ENCODE results near the gene STRA6.

Gene STRA6

DNA sequence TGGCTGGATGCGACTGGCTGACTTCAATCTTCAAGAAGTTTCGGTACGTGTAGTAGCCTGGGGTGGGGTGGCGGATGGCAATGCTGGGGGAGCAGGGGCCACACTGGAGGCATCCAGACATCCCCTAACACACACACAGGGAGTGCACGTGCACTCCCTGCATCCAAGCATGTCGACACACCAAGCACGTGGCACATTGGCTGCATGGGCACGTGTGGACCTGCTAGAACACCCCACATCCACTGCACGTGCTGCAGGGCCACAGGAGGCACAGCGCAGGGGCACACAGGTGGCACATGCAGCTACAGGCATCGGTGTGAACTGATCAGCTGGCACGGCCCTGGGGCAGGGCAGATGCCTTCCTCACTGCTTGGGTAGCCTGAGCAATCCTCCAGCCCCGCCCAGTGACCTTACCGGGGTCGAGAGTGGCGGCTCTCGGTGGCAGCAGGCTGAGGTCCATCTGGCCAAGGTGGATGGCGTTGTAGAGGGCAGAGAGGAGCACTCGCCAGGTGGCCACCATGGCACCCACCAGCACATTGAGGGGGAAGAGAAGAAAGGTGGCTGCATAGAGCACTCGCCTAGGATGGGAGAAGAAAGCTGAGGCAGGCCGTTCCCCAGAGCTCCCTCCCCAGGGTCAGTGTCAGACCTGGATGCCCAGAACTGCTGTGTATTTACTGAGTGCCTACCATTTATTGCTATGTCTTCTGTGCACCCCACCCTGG lies 21.5 kb downstream of the STRA6 start:
- no peak for DNase-seq (ENCODE audit: low read depth in 2 of 2)

DNA sequence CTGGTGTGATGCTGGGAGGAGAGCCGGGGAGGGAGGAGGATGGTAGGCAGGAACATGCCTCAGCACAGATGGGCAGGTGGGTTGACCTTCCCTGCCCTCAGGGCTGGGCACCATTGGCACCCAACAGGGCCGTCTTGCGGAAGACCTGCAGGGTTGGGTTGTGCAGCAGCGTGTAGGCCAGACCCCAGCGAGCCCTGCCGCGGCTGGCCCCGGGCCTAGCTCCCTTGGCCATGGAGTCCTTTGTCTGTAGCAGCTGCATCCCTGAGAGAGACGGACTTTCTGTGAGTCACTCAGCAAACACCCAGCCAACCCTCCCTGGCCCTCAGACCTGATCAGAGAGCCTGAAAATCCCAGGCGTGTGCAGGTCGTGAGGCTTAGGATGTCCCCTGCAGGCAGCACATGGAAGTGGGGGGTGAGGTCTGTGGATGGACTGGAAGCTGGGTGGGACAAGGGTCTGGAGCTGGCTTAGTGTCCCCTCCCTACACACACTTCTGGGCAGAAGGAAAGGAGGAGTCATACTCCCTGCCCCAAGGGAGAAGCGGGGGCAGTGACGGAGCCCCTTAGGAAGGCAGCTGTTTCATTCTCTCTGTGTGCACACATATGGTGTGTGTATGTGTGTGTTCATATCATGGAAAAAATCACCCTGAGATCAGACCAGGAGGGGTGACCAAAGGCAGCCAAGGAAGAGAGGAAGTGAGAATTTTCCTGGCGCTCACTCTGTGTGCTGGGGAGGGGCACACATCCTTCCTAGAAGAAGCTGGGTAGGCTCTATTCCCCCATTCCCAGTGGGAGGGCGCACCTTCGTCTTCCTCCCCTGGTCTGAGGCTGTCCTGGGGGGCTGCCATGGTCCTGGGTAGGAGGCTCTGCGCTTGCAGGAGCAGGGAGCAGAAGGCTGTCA lies 22.4 kb downstream of the STRA6 start:
- no peak for DNase-seq (ENCODE audit: low read depth in 2 of 2)

DNA sequence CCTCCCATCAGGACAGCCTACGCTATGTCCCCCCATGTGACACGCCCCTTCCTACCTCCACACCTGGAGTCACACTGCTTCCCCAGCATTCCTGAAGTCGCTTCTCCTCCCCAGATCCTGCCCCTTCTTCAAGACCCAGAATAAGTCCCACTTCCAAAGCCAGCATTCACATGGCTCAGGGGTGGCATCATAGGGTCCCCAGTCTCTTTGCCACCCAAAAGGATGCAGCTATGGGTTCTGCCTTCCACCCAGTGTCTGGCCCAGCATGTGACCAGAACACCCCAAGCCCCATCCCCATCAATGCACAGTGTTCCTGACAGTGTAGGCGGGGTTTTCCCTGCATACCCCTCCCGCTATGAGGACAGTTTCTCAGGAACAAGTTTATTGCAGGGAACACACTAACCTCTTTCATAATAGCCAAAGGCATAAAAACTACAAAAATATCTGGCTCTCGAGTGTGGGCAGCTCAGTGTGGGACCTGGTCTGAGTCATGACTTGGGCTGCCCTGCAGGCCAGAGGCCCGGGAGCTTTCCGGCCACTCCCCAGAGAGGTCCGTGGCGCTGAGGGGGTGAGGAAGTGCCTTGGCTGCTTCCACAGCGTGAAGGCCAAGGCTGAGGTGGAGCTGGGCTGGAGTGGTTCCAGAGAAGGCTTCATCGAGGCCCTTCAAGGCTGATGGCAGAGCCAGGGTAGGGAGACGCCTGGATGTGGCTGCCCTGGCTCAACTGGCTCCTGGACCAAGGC lies 23.3 kb downstream of the STRA6 start:
- DNase-seq (ENCODE audit: low read depth in 2 of 2) = no peak

DNA sequence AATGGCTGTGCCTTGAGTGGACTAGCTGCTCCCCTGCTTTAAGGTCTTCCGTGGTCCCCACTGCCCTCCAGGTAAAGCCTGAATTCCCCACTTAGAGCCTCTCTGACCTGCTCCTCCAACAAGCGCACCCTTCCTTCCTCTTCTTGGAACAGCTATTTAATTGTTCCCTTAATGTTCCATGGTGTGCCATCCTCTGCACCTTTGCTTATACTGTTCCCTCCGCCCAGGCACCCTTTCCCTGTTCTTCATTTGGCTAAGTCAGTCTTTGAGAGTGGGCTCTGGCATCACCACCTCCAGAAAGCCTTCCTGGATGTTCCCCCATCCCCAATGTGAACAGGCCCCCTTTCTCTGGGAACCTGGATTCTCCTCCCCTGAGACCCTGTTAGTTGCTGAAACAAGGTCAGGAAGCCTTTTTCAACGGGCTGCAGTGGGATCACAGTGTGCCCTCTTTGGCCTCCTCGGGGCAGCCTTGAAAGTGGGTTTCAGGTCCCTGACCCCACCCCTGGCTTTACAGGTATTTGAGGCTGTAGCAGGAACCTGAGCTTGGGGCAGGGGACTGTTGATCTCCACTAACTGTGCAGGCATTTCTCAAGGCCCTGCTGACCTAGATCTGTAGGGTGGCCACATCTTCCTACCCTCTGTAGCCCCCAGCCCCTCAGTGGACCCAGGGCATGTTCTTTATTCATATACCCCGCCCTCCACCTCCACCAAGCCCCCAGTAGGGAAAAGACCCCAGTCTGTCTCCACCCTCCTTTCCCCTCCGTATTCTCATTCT lies 24.1 kb downstream of the STRA6 start:
- DNase-seq (ENCODE audit: low read depth in 2 of 2) = no peak

DNA sequence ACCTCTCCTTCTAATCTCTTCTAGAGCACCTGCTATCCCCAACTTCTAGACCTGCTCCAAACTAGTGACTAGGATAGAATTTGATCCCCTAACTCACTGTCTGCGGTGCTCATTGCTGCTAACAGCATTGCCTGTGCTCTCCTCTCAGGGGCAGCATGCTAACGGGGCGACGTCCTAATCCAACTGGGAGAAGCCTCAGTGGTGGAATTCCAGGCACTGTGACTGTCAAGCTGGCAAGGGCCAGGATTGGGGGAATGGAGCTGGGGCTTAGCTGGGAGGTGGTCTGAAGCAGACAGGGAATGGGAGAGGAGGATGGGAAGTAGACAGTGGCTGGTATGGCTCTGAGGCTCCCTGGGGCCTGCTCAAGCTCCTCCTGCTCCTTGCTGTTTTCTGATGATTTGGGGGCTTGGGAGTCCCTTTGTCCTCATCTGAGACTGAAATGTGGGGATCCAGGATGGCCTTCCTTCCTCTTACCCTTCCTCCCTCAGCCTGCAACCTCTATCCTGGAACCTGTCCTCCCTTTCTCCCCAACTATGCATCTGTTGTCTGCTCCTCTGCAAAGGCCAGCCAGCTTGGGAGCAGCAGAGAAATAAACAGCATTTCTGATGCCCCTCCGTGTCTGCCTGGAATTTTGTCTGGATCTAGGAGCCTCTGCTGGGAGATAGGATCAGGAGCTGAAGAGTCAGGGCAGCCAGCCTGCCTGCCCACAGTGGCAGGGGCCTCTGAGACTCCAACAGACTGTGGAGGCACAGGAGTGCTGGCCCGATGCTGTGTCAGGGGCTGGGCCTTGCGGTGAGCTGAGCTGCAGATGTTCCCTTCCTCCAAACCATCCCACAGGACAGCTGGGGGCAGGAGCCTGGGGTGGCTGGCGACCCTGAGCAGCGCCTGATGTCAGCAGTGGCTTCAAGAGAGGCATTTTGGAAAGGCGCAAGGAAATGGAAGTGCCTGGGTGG lies 26.0 kb downstream of the STRA6 start:
- no peak for DNase-seq (ENCODE audit: low read depth in 2 of 2)

DNA sequence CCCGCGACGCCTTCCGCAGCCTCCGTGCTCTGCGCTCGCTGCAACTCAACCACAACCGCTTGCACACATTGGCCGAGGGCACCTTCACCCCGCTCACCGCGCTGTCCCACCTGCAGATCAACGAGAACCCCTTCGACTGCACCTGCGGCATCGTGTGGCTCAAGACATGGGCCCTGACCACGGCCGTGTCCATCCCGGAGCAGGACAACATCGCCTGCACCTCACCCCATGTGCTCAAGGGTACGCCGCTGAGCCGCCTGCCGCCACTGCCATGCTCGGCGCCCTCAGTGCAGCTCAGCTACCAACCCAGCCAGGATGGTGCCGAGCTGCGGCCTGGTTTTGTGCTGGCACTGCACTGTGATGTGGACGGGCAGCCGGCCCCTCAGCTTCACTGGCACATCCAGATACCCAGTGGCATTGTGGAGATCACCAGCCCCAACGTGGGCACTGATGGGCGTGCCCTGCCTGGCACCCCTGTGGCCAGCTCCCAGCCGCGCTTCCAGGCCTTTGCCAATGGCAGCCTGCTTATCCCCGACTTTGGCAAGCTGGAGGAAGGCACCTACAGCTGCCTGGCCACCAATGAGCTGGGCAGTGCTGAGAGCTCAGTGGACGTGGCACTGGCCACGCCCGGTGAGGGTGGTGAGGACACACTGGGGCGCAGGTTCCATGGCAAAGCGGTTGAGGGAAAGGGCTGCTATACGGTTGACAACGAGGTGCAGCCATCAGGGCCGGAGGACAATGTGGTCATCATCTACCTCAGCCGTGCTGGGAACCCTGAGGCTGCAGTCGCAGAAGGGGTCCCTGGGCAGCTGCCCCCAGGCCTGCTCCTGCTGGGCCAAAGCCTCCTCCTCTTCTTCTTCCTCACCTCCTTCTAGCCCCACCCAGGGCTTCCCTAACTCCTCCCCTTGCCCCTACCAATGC lies 27.1 kb downstream of the STRA6 start:
- DNase-seq (ENCODE audit: low read depth in 2 of 2) = no peak

DNA sequence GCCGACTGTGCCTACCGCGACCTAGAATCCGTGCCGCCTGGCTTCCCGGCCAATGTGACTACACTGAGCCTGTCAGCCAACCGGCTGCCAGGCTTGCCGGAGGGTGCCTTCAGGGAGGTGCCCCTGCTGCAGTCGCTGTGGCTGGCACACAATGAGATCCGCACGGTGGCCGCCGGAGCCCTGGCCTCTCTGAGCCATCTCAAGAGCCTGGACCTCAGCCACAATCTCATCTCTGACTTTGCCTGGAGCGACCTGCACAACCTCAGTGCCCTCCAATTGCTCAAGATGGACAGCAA lies 27.7 kb downstream of the STRA6 start:
- no peak for DNase-seq (ENCODE audit: low read depth in 2 of 2)

DNA sequence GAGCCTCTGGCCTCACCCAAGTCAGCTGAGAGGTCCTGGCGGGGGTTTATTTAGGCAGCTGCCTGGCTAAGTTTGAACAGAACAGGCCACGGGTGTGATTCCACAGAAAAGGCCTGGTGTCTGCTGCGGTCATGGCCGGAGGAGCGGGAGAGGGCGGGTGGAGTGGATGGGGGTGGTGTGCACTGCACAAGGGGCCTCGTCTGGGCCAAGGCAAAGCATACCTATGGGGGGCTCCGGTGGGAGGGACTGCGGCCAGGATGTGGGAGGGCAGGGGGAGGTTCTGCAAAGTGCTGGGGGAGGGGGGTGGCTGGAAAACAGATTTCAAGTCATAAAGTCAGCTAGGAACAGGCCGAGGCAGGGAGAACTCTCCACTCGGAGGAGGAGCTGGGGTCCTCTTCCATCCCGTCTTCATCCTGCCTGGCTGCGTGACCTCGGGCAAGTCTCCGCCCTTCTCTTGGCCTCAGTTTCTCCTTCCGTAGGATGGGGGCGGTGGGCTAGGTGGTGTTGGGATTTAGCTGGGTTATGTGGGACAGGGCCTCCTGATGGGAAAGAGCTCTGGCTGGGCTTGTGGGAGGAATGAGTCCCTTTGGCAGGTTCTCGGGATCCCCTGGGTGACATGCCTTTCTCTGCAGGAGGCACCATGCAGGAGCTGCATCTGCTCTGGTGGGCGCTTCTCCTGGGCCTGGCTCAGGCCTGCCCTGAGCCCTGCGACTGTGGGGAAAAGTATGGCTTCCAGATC lies 28.2 kb downstream of the STRA6 start:
- no peak for DNase-seq (ENCODE audit: low read depth in 2 of 2)

DNA sequence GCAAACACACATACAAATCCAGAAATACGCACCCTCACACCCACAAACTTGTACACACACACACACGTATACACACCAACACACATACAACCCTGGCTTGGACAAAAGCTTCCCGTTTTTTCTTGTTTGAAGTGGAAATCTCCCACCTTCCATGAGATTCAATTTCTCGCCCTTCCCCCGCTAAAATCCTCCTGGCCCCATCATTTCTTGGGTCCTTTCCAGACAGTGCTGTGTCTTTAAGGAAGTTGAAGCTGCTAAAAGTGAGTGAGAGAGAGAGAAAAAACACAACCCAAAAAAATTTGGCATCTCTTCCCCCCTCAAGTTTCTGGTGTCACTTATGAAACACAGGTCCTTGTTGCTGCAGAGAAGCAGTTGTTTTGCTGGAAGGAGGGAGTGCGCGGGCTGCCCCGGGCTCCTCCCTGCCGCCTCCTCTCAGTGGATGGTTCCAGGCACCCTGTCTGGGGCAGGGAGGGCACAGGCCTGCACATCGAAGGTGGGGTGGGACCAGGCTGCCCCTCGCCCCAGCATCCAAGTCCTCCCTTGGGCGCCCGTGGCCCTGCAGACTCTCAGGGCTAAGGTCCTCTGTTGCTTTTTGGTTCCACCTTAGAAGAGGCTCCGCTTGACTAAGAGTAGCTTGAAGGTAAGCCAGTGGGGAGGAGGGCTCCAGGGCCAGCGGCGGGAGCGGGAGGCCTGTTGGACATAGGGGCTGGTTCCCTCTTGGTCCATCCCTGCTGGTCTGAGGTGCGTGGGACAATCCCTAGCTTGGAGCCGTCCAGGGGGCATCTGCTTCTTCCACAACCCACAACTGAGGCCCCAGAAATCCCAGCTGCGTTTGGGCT lies 29.0 kb downstream of the STRA6 start, which contains the start of gene ISLR:
TSS of gene ISLR (plus strand) at position 331 of the 839 bp plus-strand sequence. CDS start 1,149 bp downstream, outside the sequence.
- DNase-seq (ENCODE audit: low read depth in 2 of 2) = no peak

DNA sequence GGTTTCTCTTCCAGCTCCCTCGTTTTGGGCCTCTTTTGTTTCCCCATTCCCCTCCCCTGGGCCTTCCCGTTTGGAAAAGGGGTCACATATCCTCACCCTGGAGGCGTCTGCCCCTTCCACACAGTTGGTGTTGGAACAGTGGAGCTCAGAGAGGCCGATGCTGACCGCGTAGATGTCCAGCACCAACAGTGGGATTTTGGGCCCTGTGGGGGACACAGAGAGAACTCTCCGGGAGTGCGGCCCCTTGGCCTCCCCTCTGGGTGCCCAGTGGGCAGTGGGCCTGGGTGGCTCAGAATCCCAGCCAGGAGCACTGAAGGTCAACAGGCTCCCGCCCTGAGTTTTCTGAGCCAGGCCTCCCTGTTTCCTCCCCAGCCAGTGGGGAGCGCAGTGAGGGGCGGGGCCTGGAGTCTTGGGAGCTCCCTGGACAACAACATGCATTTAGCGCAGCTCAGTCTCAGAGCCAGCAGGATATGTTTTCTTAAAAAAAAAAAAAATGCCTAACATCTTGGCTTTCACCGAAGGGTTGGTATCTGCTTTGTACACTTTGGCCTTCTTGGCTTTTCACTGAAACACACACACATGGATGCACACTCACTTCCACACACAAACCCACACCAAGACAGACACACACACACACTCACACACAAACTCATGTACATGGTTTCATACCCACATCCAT lies 29.7 kb downstream of the STRA6 start:
- DNase-seq (ENCODE audit: low read depth in 2 of 2) = no peak

DNA sequence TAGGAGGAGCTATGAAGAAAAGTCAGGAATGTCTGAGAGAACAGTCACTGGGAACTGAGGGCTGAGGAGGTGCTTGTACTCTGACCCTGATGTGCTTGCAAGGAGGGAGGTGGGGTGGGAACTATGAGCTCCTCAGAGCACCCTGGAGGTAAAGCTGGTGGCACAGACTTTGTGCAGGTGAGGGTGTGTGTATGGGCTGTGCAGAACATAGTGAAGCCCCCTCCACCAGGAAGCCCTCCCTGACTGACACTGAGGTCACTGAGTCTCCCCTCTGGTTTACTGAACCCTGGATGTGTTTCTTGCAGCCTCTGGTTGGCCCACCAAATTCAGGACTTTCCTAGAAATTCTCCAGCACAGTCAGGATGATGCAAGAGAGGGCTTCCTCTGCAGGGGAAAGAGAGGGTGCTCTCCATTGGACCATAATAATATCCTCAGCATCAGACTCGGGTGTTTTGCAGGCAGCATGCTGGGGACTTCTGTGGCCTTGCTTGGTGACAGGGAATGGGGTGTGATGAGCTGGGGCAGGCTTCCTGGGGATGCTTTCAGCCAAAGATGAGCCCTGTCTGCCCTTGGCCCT lies 30.5 kb downstream of the STRA6 start:
- DNase-seq (ENCODE audit: low read depth in 2 of 2) = no peak

DNA sequence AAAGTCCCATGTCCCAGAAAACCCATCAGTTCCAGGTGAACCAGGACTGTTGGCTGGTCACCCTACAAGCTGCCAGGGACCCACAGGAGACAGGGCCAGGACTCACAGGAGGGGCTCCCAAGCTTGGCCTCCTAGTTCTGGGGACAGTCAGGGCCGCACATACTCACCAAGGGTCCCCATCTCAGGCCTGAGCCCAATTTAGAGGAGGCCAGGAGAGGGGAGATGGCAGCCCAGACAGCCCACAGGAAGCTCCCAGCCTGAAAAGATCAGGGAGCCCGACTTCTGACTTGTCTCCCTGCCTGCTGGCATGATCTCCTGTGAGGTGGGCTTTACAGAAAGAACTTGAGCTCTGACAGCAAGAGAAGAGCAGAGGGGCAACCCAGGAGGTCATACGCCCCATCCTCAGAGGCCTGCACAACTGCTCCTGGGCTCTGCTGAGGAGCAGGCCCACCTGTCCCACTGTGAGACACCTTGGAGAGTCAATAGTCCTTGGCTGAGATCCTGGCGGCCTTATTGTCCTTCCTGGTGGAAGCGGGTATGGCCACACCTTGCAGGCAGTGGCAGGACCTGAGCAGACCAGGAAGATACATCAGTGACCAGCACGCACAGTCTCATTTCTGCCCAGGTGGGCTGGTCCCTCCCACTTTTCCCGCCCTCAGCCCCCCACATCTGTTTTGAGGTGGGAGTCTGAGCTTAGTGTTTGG lies 31.6 kb downstream of the STRA6 start:
- DNase-seq (ENCODE audit: low read depth in 2 of 2) = no peak

DNA sequence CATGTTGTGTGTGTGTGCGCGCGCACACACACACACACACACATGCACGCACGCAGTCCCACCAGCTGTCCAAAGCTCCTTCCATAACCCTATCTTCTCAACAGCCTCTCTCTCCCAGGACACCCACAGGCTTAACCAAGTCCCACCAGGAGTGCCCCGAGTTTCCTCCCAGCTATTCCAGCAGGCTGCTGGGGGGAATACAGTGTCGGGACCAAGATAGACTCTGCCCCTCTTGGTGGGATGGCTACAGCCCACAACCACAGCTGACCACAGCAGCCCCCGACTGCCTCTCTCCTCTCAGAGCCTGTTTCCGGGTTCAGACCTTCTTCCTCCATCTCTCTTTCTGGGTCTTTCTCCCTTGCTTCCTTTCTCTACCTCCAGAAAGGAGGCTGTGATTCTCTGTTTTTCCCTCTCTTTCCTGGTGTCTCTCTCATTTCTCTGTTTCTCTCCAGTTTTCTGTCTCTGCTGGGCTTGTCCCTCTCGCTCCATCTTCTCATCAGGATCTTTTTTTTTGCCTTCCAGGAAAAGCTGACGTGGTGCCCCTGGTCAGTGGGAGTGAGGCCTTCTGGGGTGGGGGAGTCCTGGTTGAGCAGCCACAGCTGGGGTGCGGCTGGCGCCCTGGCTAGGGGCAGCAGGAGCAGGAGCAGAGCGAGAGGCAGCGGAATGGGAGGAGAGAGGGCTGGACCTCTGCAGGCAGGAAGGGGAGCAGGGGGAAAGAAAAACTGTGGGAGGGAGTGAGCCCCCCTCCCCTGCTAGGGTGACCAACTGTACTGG lies 32.3 kb downstream of the STRA6 start:
- no peak for DNase-seq (ENCODE audit: low read depth in 2 of 2)

DNA sequence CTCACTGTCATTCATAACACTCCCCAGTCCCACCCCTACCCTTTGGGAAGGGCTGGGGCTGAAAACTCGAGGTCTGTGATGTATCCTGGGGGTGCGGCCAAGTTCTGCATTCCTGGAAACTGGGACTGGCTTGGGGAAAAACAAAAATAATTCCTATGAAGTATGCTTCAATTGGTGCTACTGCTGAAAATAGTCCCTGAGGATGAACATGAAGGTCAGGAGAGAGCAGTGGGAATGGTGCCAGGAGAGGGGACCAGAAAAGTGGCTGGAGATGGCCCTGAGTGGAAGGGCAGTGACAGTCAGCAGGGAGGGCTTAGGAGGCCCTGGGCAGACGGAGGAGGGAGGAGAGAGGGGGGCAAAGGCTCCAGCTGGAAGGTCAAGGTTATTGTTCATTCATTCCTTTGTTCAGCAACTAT lies 33.9 kb downstream of the STRA6 start:
- no peak for DNase-seq (ENCODE audit: low read depth in 2 of 2)

DNA sequence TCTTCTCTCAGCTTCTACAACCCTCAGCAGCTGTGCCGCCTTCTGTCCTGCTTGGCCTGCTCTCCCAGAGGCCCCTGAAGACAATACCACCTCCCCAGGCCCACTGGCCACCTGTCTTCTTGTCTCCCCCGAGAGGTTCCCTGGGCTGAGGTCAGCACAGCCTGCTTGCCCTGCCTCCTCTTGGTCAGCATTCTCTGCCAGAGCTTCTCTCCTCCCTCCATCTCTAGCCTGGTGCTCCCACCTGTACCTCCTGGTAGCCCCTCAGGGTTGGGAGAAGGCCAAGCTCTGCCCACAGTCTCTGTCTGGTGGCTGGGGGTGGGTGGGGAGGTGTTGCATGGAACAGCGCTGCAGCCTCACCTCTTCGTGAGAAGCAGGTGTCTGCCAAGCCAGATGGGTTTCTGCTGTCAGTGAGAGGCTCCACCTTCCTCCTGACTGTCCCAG lies 34.7 kb downstream of the STRA6 start:
- DNase-seq (ENCODE audit: low read depth in 2 of 2) = no peak

All from stimulated activated CD8-positive, alpha-beta memory T cell treated with anti-CD3 and anti-CD28 coated beads, Interleukin-2, amount 100 ng/mL, for 48 hours (primary cell).